Myocyte (in vitro differentiated cells): ENCODE results near the gene CRB3. TPM values are rescaled to one million over a fixed set of nuclear protein-coding genes. Genes with fewer than 3 reads are reported as not detected.
A peak's percentile ranks its signal among the peaks of the same experiment; 100 is the strongest.
"Not testable (repeated sequence)": the region's sequence is repeated elsewhere in the genome, so short reads cannot be mapped to it uniquely, and the experiment has no call there.

Source experiments
- DNase-seq: peaks from one replicate; pipeline ENCODE4 v3.0.0-alpha.2; 2012; ENCODE audit warnings: low read depth
- total RNA-seq: library from RNA; depleted of rRNA; stranded (reverse); fragments of >200 nt; gene quantifications from 2 replicates; pipeline ENCODE4 v1.2.3, GENCODE V29; 2014

CRB3 gene
- total RNA-seq, 1 donor from 2014 or later, result not detected

DNA sequence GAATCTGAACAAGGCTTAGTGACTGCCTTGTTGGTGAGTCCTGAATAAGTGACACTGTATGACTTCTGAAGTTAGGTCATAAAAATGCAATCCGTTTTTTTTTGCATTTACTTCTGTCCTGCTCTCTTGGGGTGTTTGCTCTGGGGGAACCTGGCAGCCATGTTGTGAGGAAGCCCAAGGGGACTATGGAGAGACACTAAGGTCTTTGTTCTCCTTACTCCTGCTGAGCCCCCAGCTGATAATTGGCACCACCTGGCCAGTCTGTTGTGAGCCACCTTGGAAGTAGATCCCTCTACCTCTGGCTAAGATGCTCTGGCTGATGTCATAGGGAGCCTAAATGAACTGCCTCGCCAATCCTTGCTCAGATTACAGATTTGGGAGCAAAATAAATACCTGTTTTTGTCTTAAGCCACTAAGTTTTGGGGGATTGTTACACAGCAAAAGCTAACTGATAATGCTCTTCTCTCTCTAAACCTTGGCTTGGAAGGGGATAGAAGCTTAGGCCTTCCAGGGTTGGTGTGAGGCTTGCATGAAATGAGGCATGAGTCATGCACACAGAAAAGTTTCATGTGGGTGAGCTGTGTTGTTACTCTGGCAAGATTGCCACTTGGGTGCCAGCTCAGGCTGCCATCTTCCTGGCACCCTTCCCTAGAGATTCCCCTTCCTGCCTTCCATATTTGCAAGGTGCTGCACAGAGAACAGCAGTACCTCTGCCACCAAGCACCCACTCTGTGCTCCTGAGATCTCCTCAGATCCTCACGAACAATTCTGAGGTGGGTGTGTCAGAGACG, 27.9 kb downstream of the CRB3 start:
- DNase-seq, result no peak

DNA sequence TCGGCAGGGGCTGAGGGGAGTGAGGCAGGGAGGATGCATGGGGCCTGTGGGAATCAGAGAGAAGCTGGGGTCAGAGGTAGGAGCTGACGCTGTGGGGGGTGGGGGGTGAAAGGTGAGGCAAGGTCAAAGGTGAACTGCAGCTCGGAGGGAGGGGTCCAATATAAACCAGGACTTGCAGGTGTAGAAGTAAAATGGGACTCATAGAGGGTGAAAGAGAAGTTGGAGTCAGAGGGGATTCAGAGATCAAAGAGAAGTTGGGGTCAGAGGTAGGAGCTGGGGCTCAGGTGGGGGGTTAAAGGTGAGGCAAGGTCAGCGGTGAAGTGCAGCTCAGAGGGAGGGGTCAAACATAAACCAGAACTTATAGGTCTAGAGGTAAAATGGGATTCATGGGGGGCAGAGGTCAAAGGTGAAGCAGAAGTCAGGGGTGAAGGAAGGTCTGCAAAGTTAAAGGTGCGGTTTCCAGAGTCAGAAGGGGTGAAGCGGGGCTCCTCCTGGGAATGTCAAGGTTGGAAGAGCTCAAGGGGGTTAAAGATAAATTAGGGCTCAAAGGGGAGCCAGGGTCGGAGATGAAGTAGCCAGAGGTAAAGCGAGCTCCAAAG, 30.5 kb downstream of the CRB3 start:
- DNase-seq, result no peak

DNA sequence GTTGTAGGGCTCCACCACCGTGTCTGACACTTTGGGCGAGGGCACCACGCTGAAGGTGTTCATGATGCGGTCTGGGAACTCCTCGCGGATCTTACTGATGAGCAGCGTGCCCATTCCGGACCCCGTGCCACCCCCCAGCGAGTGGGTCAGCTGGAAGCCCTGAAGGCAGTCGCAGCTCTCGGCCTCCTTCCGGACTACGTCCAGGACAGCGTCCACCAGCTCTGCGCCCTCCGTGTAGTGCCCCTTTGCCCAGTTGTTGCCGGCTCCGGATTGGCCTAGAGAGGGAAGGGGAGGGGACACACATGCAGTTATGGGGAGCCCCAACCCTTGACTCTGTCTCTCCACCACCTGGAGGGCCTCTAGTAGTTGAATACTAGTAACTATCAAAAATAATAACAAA, 31.9 kb downstream of the CRB3 start:
- DNase-seq, result no peak

DNA sequence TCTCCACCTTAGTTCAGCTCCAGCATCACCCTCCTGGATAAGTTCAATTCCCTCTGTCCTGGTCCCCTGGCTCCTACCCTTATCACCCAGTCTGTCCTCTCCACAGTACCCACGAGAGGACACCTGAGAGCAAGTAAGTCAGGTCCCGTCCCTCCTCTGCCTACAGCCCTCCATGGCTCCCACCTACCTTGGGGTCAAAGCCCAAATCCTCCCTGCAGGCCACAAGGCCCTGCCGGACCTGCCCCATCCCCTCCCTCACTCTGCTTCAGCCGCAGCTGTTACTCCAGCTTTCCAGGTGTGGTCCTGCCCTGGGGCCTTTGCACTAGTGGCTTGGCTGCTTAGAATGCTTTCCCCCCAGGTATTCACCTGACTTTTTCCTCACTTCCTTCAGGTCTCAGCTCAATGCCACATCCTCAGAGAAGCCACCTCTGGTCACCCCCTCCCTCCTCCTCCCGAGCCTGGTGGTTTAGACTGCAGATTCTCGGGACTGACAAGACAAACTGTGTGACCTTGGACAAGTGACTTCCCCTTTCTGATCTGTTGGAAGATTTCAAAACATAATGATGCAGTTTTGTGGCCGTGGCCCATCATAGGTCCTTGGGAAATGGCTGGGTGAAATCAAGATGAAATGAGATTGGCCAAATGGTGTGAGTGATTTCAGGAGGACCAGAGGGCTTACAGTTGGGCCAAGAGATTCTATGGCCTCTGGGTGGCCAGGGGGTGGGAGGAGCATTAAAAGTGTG, 34.4 kb downstream of the CRB3 start:
- no peak for DNase-seq

DNA sequence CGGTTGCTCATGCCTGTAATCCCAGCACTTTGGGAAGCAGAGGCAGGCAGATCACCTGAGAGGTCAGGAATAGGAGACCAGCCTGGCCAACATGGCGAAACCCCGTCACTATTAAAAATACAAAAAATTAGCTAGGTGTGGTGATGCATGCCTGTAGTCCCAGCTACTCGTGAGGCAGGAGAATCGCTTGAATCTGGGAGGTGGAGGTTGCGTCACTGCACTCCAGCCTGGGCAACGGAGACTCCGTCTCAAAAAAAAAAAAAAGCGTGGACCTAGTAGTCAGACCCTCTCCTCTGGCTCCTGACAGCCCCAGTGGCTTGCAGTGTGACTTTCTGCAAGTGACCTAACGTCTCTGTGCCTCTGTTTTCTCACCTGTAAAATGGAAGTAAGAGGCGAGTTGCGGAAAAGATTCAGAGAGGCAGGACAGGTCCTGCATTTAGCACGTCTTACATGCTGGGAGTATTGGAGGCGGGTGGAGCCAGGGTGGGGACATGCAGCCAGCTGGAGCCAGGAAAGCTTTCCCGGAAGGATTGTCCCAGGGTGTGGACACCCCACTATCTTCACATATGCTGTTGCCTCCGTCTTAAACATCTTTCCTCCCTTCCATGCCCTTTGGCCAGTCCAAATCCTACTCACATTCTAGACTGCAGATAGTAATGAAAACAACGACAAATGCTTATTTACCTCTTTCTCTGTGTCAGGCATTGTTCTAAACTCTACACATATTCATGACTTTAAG, 35.1 kb downstream of the CRB3 start:
- no peak for DNase-seq

DNA sequence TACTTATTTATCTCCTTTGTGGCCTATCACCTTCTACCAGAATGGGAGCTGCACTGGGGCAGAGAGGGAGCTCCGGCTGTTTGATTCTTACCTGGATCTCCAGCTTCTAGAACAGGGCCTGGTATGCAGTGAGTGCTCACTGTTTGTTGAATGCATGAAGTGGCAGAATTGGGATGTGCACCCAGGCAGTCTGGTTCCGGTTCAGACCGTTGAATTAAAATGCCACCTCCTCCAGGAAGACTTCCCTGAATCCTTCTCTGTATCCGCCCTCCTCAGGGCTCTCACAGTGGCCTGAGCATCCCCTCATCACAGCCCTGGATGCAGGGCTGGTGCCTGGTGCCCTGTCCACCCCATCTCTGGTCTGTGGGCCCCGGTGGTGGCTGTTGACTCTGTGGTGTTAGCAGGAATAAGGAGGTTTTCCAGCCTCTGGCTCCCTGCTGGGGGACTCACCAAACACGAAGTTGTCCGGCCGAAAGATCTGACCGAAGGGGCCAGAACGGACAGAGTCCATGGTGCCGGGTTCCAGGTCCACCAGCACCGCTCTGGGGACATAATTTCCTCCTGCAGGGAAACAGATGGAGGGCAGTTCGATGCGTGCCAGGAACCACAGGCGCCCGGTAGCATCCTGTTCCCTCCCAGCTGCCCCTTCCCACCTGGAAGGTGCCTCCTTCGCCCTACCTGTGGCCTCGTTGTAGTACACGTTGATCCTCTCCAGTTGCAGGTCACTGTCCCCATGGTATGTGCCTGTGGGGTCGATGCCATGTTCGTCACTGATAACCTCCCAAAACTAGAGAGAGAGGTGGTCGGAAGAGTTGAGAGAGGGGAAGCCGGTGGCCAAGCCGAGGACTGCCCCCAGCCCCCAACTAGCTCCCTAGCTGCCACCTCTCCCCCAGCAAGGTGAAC, 37.0 kb downstream of the CRB3 start:
- no peak for DNase-seq

DNA sequence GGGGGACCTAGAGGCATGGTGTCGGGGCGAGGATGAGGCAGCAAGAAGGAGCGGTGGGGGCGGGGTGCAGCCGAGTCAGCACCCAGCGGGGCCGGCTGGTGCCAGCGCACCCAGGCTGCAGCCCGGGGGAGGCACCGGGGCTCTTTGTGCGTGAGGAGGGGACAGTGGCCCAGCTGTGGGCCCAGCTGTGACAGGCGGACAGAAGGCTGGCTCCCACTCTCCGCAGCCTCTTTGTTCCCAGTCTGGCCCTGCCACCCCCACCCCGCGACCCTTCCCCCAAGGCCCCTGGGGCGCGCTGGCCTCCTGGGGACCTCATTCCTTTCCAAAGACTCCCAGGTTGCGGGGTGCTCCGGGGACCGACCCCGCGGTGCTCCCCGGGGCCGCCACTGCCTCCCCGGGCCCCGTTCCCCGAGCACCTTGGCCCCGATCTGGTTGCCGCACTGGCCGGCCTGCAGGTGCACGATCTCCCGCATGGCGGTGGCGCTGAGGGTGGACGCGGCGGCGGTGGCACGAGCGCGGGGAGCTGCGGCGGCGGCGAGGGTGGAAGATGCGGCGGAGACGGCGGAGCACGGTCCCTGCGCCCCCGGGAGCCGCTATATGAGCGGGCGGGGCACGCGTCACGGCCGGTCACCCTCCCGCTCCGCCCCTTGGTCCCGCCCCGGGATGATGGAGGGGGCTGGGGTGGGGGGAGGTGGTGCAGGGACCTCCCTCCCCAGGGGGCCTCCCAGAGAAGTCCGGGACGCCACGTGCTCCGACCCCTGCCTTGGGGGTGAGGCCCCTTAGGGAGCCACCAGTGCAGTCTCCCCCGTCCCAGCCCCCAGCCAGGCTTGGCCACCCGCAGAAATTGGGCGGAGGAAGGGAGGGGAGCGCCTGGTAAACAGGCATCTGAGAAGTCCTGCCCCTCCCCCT, 37.9 kb downstream of the CRB3 start, which contains the start of gene TUBB4A:
Gene TUBB4A, minus strand, starts transcription at position 570 of the 909 bp plus-strand sequence. Its CDS starts 97 bp downstream, at position 473.
- no peak for DNase-seq

DNA sequence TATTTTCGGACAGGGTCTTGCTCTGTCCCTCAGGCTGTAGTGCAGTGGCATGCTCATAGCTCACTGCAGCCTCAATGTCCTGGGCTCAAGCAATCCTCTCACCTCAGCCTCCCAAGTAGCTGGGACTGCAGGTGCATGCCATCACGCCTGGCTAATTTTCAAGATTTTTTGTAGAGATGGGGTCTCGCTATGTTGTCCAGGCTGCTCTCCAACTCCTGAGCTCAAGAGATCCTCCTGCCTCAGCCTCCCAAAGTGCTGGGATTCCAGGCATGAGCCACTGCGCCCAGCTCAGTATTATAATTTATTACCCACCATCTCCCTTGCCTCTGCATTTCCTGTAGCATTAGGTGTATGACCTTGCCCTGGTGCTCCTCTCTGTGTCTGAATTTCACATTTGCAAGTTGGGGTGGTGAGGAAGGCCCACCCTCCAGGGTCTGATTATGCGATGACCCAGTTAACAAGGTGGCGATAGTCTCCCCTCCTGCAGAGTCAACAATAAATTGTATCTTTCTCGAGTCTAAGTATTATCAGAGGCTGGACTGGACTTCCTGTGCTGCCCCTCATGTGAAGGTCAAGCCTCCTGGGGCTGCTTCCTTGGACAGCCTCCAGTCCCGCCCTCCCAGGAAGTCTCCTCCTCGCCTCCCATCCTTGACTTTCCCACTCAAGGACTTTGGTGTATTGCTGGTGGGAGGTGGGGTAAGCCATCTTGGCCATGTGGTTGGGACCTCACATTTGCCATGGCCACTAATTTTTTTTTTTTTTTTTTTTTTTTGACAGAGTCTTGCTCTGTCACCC, 39.5 kb downstream of the CRB3 start:
- no peak for DNase-seq

DNA sequence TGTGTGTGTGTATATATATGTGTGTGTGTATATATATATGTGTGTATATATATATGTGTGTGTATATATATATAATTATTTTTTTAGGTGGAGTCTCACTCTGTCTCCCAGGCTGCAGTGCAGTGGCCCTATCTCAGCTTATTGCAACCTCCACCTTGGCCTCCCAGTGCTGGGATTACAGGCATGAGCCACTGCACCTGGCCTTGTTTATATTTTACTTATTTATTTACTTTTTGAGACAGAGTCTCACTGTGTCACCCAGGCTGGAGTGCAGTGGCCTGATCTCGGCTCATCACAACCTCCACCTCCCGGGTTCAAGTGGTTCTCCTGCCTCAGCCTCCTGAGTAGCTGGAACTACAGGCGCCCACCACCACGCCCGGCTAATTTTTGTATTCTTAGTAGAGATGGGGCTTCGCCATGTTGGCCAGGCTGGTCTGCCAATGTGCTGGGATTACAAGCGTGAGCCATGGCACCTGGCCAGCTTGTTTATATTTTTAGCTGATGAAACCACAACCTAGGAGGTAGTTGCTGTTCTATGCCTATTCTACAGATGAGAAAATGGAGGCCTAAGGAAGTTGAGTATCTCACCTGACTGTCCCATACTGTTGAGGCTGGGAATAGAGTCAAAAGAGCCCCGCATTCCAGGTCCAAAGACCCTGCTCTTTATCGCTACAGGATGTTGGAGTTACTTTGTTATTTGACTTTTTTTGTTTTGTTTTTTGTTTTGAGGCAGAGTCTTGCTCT, 44.1 kb downstream of the CRB3 start:
- not testable (repeated sequence) for DNase-seq

DNA sequence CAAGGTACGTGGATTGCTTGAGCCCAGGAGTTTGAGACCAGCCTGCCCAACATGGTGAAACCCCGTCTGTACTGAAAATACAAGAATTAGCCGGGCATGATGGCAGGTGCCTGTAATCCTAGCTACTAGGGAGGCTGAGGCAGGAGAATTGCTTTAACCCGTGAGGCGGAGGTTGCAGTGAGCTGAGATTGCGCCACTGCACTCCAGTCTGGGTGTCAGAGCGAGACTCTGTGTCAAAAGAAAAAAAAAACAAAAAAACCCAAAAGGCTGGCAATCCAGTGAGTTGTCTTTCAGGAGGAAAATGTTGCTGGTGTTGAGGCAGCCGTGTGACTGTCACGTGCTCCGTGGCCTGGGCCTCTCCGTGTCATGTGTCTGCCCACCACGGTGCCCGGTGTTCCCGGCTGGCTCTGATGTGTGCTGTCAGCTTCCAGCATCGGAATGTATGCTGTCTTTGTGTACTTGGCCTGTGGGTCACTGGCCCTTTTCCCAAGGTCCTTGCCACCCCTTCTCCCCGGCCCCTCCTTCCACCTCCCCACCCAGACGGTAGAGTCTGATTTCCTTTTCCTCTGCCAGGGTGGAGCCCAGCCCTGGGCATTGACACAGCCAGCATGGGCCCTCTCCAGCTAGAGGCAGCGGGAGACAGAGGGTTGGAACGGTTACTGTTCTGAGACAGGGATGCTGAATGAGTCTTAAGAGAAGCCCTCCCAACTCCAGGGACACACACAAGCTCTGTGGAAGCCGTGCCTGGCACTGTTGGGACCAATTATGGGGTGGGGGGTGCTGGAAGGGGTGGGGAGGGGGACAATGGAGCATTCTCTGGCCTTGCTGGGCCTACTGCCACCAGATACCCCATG, 45.3 kb downstream of the CRB3 start:
- DNase-seq, result no peak

DNA sequence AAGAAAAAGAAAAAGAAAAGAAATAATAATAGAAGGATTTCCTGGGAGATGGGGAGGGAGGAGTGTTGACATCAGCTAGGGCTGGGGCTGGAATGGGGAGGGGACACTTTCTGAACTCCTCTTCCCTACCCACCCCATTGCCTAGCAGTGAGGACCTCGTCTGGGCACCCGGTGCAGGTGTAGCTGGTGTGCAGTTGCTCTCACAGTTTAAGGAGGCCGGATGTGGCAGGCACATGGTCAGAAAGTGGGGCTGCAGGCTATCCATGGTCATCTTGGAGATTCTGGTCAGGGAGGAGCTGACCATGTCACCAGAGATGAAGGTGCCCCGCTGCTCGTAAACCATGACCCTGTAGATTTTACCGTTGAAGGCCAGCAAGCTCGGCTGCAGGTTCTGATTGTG, 46.5 kb downstream of the CRB3 start:
- DNase-seq, result no peak

DNA sequence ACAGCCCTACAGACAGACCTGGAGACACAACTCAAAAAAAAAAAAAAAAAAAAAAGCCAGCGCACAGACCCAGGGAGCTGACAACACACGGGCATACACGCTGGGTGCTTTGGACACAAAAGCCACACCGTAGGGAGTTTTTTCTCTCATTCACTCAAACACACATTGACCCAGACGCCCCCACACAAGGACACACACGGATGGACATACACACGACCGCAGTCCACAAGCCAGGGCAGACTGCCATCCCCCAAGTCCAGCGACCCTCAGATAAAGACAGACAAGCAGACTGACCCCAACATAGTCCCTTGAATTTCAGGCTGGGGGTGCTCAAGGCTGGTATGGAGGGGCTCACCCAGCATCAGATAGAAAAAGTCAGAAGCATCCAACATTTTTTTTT, 50.0 kb downstream of the CRB3 start:
- DNase-seq, result no peak

DNA sequence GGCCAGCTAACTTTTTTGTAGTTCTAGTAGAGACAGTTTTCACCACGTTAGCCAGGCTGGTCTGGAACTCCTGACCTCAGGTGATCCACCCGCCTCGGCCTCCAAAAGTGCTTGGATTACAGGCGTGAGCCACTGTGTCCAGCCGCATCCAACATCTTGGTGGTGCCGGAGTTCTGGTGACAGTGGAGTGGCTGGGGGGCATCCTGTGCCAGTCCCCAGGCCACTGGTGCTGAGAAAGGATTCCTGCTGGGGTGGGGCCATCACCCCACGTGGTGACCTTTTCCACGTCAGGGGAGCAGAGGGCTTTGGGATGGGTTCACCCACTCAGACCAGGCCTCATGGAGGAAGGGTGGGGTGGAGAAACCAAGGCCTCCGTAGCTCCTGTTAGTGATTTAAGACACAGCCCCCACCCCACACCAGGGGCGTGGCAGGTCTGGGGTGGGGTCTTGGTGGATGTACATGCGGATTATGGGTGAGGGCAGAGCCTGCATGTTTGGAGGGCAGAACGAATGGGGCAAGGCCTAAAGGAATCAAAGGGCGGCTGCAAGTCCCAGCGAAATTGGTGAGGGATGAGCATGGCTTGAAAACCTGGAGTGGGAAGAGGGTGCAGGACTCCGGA, 51.0 kb downstream of the CRB3 start:
- no peak for DNase-seq

DNA sequence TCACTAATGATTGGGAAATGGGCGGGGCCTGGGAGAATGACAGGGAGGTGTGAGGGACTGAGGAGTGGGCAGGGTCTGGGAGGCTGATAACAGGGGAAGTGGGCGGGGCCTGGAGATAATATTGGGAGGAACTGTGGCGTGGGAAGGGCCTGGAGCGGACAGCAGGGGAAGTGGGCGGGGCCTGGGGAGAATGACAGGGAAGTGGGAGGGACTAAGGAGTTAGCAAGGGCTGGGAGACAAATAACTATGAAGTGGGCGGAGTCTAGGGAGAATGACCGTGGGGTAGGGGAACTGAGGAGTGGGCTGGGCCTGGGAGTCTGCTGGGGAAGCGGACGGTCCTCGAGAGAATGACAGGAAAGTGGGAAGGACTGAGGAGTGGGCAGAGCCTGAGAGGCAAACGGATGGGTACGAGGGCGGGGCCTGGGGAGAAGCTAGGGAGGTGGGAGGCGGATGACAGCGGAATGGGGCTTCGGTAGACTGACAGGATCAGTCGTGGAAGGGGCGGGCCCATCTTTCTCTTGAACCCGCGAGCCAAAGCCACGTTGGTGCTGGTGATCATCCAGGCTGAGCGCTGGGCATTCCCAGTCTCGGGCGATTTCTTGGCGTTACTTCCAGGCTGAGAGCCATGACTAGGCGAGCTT, 52.1 kb downstream of the CRB3 start:
- peak; percentile 86 for DNase-seq
